Activated T-cell treated with anti-CD3 and anti-CD28 coated beads for 48 hours (primary cell): ENCODE results near the gene GRIN1.

ENCODE experiments used
- DNase-seq: peaks from one replicate; pipeline ENCODE4 v3.0.0-alpha.2; 2020; ENCODE audit warnings: low read depth

The GRIN1 gene

GRCh38 chr9:137178201-137178938 lies 39.4 kb downstream of the GRIN1 start:
- DNase-seq = no peak

- no peak for DNase-seq
Observed at GRCh38 chr9:137178939-137179630, 40.1 kb downstream of the GRIN1 start.

- DNase-seq = no peak
Observed at GRCh38 chr9:137179761-137180160, 40.8 kb downstream of the GRIN1 start.

- no peak for DNase-seq
Observed at GRCh38 chr9:137180491-137180890, 41.5 kb downstream of the GRIN1 start.

- DNase-seq = no peak
Observed at GRCh38 chr9:137181680-137182079, 42.7 kb downstream of the GRIN1 start.

DNA sequence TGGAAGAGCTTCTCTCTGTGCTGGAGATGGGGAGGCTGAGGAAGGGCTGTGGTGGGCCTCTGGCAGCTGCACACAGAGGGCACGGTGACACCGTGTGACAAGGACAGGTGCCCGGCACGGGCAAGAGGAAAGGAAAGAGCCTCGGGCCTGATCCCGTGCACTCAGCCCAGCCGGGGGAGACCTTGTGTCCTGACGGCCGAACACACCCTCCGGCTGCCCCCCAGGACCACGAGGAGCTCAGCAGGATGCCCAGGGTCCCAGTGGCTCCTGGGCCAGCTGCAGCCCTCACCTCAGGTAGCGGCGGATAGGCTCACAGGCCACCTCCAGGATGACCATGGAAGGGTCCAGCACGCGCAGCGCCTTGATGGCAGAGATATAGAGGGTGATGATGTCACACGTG lies 43.9 kb downstream of the GRIN1 start:
- no peak for DNase-seq

DNA sequence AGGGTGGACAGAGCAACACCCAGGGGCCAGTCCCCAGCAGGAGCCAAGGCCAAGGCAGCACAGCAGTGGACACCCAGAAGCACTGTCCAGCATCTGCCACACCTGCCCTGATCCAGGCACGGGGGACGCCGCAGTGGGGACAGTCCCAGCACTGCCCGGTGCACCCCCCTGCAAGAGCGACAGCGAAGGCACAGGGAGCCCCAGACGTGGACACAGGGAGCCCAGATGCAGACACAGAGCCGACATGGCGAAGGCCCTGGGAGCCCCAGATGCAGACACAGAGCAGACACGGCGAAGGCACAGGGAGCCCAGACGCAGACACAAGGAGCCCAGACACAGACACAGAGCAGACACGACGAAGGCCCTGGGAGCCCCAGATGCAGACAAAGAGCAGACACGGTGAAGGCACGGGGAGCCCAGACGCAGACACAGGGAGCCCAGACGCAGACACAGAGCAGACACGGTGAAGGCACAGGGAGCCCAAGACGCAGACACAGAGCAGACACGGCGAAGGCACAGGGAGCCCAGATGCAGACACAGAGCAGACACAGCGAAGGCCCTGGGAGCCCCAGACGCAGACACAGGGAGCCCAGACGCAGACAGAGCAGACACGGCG lies 45.1 kb downstream of the GRIN1 start:
- DNase-seq = no peak

- no peak for DNase-seq
Observed at GRCh38 chr9:137184881-137185660, 46.1 kb downstream of the GRIN1 start.

- DNase-seq = no peak
Observed at GRCh38 chr9:137185921-137186320, 47.0 kb downstream of the GRIN1 start.

GRCh38 chr9:137186385-137186784 lies 47.4 kb downstream of the GRIN1 start:
- DNase-seq = no peak

DNA sequence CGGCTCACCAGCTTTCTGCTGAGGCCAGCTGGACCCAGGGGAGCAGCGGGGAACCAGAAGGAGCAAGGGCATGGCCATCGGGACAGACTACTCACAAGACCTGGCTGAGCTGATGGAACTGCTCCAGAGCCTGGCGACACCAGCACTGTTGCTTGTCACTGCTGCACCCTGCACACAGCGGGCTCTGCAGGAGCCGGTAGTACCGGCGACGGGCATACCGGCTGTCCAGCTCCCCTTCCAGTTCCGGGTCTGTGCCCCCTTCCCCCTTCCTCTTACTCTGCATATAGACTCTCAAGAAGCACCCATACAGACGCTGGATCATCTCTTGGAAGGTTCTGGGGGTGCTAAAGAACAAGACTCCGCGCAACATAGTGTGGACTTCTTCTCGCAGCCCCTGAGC lies 48.4 kb downstream of the GRIN1 start:
- no peak for DNase-seq

- DNase-seq = no peak
Observed at GRCh38 chr9:137188086-137188489, 49.1 kb downstream of the GRIN1 start.

DNA sequence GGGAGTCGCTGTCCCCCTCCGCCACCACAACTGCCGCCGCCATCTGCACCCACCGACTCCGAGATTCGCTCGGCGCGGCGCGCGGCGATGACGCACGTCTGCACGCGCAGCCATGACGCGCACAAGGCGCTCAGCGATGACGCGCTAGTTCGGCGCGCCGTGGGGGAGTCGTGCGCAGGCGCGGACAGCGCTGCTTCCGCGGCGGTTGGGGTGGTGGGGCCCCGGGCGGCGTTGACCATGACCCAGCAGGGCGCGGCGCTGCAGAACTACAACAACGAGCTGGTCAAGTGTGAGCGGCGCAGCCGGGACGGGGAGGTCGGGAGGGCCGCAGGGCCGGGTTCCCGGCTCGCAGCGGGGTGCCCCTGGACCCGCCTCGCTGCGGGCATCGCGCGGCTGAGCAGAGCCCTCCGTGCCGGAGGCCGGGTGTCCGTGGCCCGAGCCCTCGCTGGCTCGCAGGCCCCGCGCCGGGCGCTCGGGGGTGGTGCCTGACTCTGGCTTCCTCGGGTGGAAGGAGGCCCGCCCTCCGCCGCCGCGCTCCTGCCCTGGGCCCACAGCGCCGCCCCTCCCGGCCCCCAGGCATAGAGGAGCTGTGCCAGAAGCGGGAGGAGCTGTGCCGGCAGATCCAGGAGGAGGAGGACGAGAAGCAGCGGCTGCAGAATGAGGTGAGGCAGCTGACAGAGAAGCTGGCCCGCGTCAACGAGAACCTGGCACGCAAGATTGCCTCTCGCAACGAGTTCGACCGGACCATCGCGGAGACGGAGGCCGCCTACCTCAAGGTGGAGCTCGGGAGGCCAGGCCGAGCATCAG lies 49.7 kb downstream of the GRIN1 start, which contains the start of the genes ANAPC2 and SSNA1:
TSS of gene ANAPC2 (minus strand) at position 71 of the 807 bp plus-strand sequence. CDS start at position 43, 28 bp downstream.
TSS of gene SSNA1 (plus strand) at position 187 of the 807 bp plus-strand sequence. CDS start at position 238, 51 bp downstream.
- DNase-seq = peak; percentile 97

- no peak for DNase-seq
Observed at GRCh38 chr9:137189297-137190295, 50.6 kb downstream of the GRIN1 start.

GRCh38 chr9:137190315-137190856 lies 51.4 kb downstream of the GRIN1 start:
- no peak for DNase-seq

GRCh38 chr9:137191245-137191644 lies 52.3 kb downstream of the GRIN1 start:
- no peak for DNase-seq

DNA sequence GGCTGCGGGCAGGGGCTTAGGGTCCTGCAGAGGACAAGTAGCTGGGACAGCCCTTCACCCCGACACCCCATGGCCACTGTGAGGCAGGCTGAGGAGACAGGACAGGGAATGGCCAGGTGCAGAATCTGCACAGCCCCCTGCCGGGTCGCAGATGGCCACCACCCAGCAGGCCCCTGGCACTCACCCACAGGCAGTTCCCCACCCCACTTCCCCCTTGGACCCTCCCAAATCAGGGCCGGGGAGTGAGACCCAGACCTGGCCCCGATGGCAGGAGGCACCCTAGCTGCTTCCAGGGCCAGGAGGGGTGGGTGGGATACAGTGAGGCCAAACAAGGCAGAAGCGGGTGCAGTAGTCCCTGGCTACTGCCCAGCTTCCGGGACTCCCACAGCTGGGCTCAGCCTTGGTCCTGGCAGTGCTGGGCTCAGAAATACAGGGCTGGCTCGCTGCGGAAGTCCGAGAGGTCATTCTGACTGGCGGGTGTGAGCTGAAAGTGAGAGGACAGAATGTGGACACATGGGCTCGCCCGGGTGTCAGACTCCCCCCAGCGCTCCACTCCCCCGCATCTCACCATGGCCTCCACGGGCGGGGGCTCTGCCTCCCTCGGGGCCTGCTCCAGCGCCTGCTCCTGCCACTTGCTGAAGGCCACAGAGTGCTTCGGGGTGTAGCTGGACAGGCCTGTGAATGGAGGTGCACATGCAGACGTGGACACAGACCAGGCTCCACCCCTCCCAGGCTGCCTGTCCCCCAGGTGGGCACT lies 52.9 kb downstream of the GRIN1 start:
- DNase-seq = no peak

GRCh38 chr9:137192448-137192780 lies 53.5 kb downstream of the GRIN1 start:
- no peak for DNase-seq

- no peak for DNase-seq
Observed at GRCh38 chr9:137192859-137193258, 53.9 kb downstream of the GRIN1 start.
